OCI-LY1 (cell line): ENCODE results near the gene ITGB7.

Experiments
- H2AFZ ChIP-seq: fragments of 200-600 bp; sonication (generic), shearing (Covaris generic); 2 replicates; pipeline ENCODE4 v1.6.0; 2014; ENCODE audit warnings: antibody characterized with exemption, mild to moderate bottlenecking, low read length
- H3F3A ChIP-seq: fragments of 200-600 bp; sonication (generic), shearing (Covaris generic); 2 replicates; pipeline ENCODE4 v1.6.0; 2014; ENCODE audit warnings: mild to moderate bottlenecking, antibody characterized with exemption, low read length, moderate library complexity; ENCODE audit not compliant: insufficient read depth
- H3K27ac ChIP-seq: fragments of 200-600 bp; sonication (generic); 2 replicates; pipeline ENCODE4 v1.5.1; 2014; ENCODE audit warnings: low read length, mixed run types, mild to moderate bottlenecking, low read depth; ENCODE audit not compliant: poor library complexity, severe bottlenecking
- H3K27me3 ChIP-seq: fragments of 200-600 bp; sonication (generic); 2 replicates; pipeline ENCODE4 v1.6.0; 2014; ENCODE audit warnings: antibody characterized with exemption, mild to moderate bottlenecking, low read length, moderate library complexity; ENCODE audit not compliant: insufficient read depth
- H3K36me3 ChIP-seq: fragments of 200-600 bp; sonication (generic); 2 replicates; pipeline ENCODE4 v1.6.1; 2014; ENCODE audit warnings: mild to moderate bottlenecking, antibody characterized with exemption, low read length, moderate library complexity, mixed read lengths; ENCODE audit not compliant: insufficient read depth
- H3K4me1 ChIP-seq: fragments of 200-600 bp; sonication (generic); 2 replicates; pipeline ENCODE4 v1.5.1; 2014; ENCODE audit warnings: mild to moderate bottlenecking, low read length, moderate library complexity; ENCODE audit not compliant: insufficient read depth, severe bottlenecking
- H3K4me2 ChIP-seq: fragments of 200-600 bp; sonication (generic), shearing (Covaris generic); 2 replicates; pipeline ENCODE4 v1.6.1; 2014; ENCODE audit warnings: low read length
- H3K4me3 ChIP-seq: fragments of 200-600 bp; sonication (generic); 2 replicates; pipeline ENCODE4 v1.5.1; 2014; ENCODE audit warnings: low read length, low read depth, mild to moderate bottlenecking, mixed read lengths; ENCODE audit not compliant: poor library complexity, severe bottlenecking
- H3K79me2 ChIP-seq: fragments of 200-600 bp; shearing (Covaris generic); 2 replicates; pipeline ENCODE4 v1.6.1; 2016; ENCODE audit warnings: mixed run types, low read length, mixed read lengths; ENCODE audit not compliant: insufficient read depth
- H3K9ac ChIP-seq: fragments of 200-600 bp; sonication (generic), shearing (Covaris generic); 2 replicates; pipeline ENCODE4 v1.6.1; 2014; ENCODE audit warnings: mild to moderate bottlenecking, low read length, mixed read lengths
- H3K9me2 ChIP-seq: fragments of 200-600 bp; sonication (generic), shearing (Covaris generic); 2 replicates; pipeline ENCODE4 v1.6.1; 2014; ENCODE audit warnings: low read depth, mild to moderate bottlenecking, low read length, mixed read lengths
- H3K9me3 ChIP-seq: fragments of 200-600 bp; shearing (Covaris generic); 2 replicates; pipeline ENCODE4 v1.6.1; 2014; ENCODE audit warnings: low read length, mixed read lengths
- H4K20me1 ChIP-seq: fragments of 200-600 bp; sonication (generic), shearing (Covaris generic); 2 replicates; pipeline ENCODE4 v1.6.0; 2016; ENCODE audit warnings: mild to moderate bottlenecking, low read length; ENCODE audit not compliant: insufficient read depth
- CTCF ChIP-seq: fragments of 200-600 bp; sonication (generic), shearing (Covaris generic); IDR thresholded peaks from 2 replicates; pipeline ENCODE4 v1.5.1; 2017; ENCODE audit warnings: mild to moderate bottlenecking, antibody characterized with exemption, low read length, moderate library complexity, mixed read lengths
- EZH2 ChIP-seq: fragments of 200-600 bp; sonication (generic), shearing (Covaris generic); IDR thresholded peaks from 2 replicates; pipeline ENCODE4 v1.8.0; 2017; ENCODE audit warnings: borderline replicate concordance, mixed run types, mild to moderate bottlenecking, antibody characterized with exemption, low read length, moderate library complexity, mixed read lengths

ITGB7 gene

GRCh38 chr12:53159195-53159839, 47.7 kb downstream of the ITGB7 start:
- Histone ChIP-seq H2AFZ (no peak overlapping the region), H3K9me2 (no peaks in the 10 kb centered on the region), H3K27ac (no peak overlapping the region), H3K4me2 (peak overlapping the region; percentile 14; the same call in 1 of the 2 replicates), H3K79me2 (no peaks in the 10 kb centered on the region), H3K4me3 (no peak overlapping the region), H3K9ac (peak overlapping the region; percentile 27; the same call in 1 of the 2 replicates), H3K36me3 (no peaks in the 10 kb centered on the region), H4K20me1 (no peaks in the 10 kb centered on the region), H3F3A (no peaks in the 10 kb centered on the region), H3K4me1 (peaks cover 9% of the 10 kb centered on the region), H3K27me3 (no peaks in the 10 kb centered on the region), H3K9me3 (no peaks in the 10 kb centered on the region)
- TF ChIP-seq EZH2 (no peak), CTCF (peak; percentile 99)

- no peak overlapping the region for H2AFZ ChIP-seq
- no peak for TF ChIP-seq EZH2
- no peak for TF ChIP-seq CTCF
- peaks cover 1% of the 10 kb centered on the region; the same call in 1 of the 2 replicates for H3F3A ChIP-seq
- H3K79me2 ChIP-seq: no peaks in the 10 kb centered on the region
- no peaks in the 10 kb centered on the region for H3K4me1 ChIP-seq
- H3K27ac ChIP-seq: no peak overlapping the region
- H4K20me1 ChIP-seq: no peaks in the 10 kb centered on the region
- no peak overlapping the region for H3K9ac ChIP-seq
- H3K4me3 ChIP-seq: no peak overlapping the region
- H3K9me3 ChIP-seq: no peaks in the 10 kb centered on the region
- H3K9me2 ChIP-seq: no peaks in the 10 kb centered on the region
- H3K27me3 ChIP-seq: no peaks in the 10 kb centered on the region; the same call in 1 of the 2 replicates
- H3K36me3 ChIP-seq: no peaks in the 10 kb centered on the region
- H3K4me2 ChIP-seq: no peak overlapping the region
These were observed 54.7 kb downstream of the ITGB7 start for GRCh38 chr12:53152390-53152789.

GRCh38 chr12:53151039-53151438, 56.0 kb downstream of the ITGB7 start:
- no peaks in the 10 kb centered on the region for H3K9me3 ChIP-seq
- H3F3A ChIP-seq: peaks cover 4% of the 10 kb centered on the region; the same call in 1 of the 2 replicates
- H2AFZ ChIP-seq: no peak overlapping the region
- no peaks in the 10 kb centered on the region for H3K4me1 ChIP-seq
- H3K4me2 ChIP-seq: no peak overlapping the region
- H3K36me3 ChIP-seq: no peaks in the 10 kb centered on the region
- no peak overlapping the region for H3K9ac ChIP-seq
- H4K20me1 ChIP-seq: no peaks in the 10 kb centered on the region
- H3K27me3 ChIP-seq: no peaks in the 10 kb centered on the region; the same call in 1 of the 2 replicates
- H3K79me2 ChIP-seq: no peaks in the 10 kb centered on the region
- no peak overlapping the region for H3K4me3 ChIP-seq
- H3K9me2 ChIP-seq: no peaks in the 10 kb centered on the region
- H3K27ac ChIP-seq: no peak overlapping the region
- TF ChIP-seq EZH2 (no peak), CTCF (no peak)
